GM12878 (cell line): Measurements from ENCODE around the gene NPSR1. TPM values are rescaled to one million over a fixed set of nuclear protein-coding genes. Genes with fewer than 3 reads are reported as not detected.

Experiments
- ATAC-seq: fragments of 200-7000 bp; cut with Tn5 transposase; 3 replicates; pipeline ENCODE4 v1.9.1; 2020; ENCODE audit warnings: mild to moderate bottlenecking, moderate library complexity
- BruUV-seq: library from RNA; stranded (reverse); fragments of 400-500 nt; replicated peaks from 2 replicates; lab custom pipeline; 2021; lab: Mats Ljungman, UMichigan
- CTCF ChIA-PET: fragments of 300-600 bp; sonication (Branson Sonifier 250); formaldehyde crosslinking; extraction: SDS; loops from one replicate; lab custom pipeline; 2021; ENCODE audit warnings: inconsistent platforms; lab: Yijun Ruan, JAX
- POLR2A ChIA-PET: fragments of 350-600 bp; formaldehyde crosslinking; extraction: SDS; loops from one replicate; lab custom pipeline; 2021; ENCODE audit warnings: inconsistent platforms; lab: Charles Lee
- RAD21 ChIA-PET: fragments of 300-600 bp; sonication (Branson Sonifier 250); formaldehyde crosslinking; loops from one replicate; lab custom pipeline; 2023; ENCODE audit warnings: antibody characterized with exemption; ENCODE audit not compliant: unreplicated experiment; lab: Charles Lee
- SMC1A ChIA-PET: fragments of 300-600 bp; sonication (Branson Sonifier 250); formaldehyde crosslinking; loops from one replicate; lab custom pipeline; 2023; ENCODE audit not compliant: unreplicated experiment, uncharacterized antibody; lab: Charles Lee
- DNase-seq: peaks from one replicate; pipeline ENCODE4 v3.0.0-alpha.2; 2011; ENCODE audit warnings: low read depth, low spot score
- FAIRE-seq: peaks from 3 replicates; lab custom pipeline; 2011; peaks lifted over from hg19 to GRCh38; lab: Jason Lieb, UNC
- H2AFZ ChIP-seq: 2 replicates; pipeline ENCODE4 v1.6.0; 2011; ENCODE audit warnings: low read depth, low read length, control low read depth; ENCODE audit not compliant: control insufficient read depth
- H3K27ac ChIP-seq: 2 replicates; pipeline ENCODE4 v1.5.1; 2011; ENCODE audit warnings: control low read depth; ENCODE audit not compliant: control insufficient read depth, insufficient read depth
- H3K27me3 ChIP-seq, 2 experiments: replicated peaks in 1 of 2; 2 replicates each; pipeline versions ENCODE4 v1.6.0 to v1.6.1; 2011; ENCODE audit warnings: low read length in 1 of 2; ENCODE audit not compliant: control insufficient read depth in 2 of 2, insufficient read depth in 2 of 2
- H3K36me3 ChIP-seq, 2 experiments: 2 replicates each; pipeline ENCODE4 v1.5.1; 2011; ENCODE audit warnings: low read length in 1 of 2; ENCODE audit not compliant: control insufficient read depth in 2 of 2, insufficient read depth in 2 of 2
- H3K4me1 ChIP-seq: 2 replicates; pipeline ENCODE4 v1.6.1; 2011; ENCODE audit warnings: mild to moderate bottlenecking, low read length, moderate library complexity, mixed read lengths; ENCODE audit not compliant: control insufficient read depth, insufficient read depth
- H3K4me2 ChIP-seq: 2 replicates; pipeline ENCODE4 v1.6.0; 2011; ENCODE audit warnings: control low read depth; ENCODE audit not compliant: control insufficient read depth, insufficient read depth
- H3K4me3 ChIP-seq: fragments of 200-600 bp; sonication (generic); 2 replicates; pipeline ENCODE4 v1.5.1; 2016
- H3K79me2 ChIP-seq: 2 replicates; pipeline ENCODE4 v1.6.0; 2011; ENCODE audit warnings: low read length; ENCODE audit not compliant: control insufficient read depth, insufficient read depth
- H3K9ac ChIP-seq: 2 replicates; pipeline ENCODE4 v1.8.0; 2011; ENCODE audit warnings: low read length, control low read depth, mixed read lengths; ENCODE audit not compliant: control insufficient read depth, insufficient read depth
- H3K9me3 ChIP-seq: replicated peaks from 3 replicates; pipeline ENCODE4 v1.5.1; 2011; ENCODE audit warnings: mild to moderate bottlenecking, low read length; ENCODE audit not compliant: control insufficient read depth, insufficient read depth
- H4K20me1 ChIP-seq: 2 replicates; pipeline ENCODE4 v1.6.0; 2011; ENCODE audit not compliant: control insufficient read depth, insufficient read depth
- CHD4 ChIP-seq: fragments of 200-600 bp; sonication (generic); IDR thresholded peaks from 2 replicates; pipeline ENCODE4 v1.6.1; 2016; ENCODE audit warnings: mild to moderate bottlenecking
- EZH2 ChIP-seq: IDR thresholded peaks from 2 replicates; pipeline ENCODE4 v1.6.1; 2012; ENCODE audit warnings: low read depth, mild to moderate bottlenecking, control low read depth, inconsistent platforms, low read length, borderline replicate concordance; ENCODE audit not compliant: control insufficient read depth
- MEF2A ChIP-seq: IDR thresholded peaks from 2 replicates; pipeline ENCODE4 v1.6.1; 2011; ENCODE audit warnings: low read depth, mild to moderate bottlenecking, low read length, moderate library complexity; ENCODE audit not compliant: insufficient read depth
- NR2C2 ChIP-seq: IDR thresholded peaks from 2 replicates; pipeline ENCODE4 v1.6.1; 2011; ENCODE audit warnings: borderline replicate concordance, low read depth; ENCODE audit not compliant: control insufficient read depth, insufficient read length
- RCOR1 ChIP-seq: conservative IDR thresholded peaks from 2 replicates; pipeline ENCODE4 v1.6.1; 2012; ENCODE audit warnings: low read depth, low read length, improper control_type of control experiment
- RELB ChIP-seq: fragments of 450-650 bp; IDR thresholded peaks from 2 replicates; pipeline ENCODE4 v1.6.1; 2017; ENCODE audit warnings: low read depth, mild to moderate bottlenecking, moderate library complexity
- ZNF622 ChIP-seq: fragments of 450-650 bp; IDR thresholded peaks from 2 replicates; pipeline ENCODE4 v1.6.1; 2017; ENCODE audit warnings: mild to moderate bottlenecking, inconsistent platforms
- WGBS: methylation state at CpG from one replicate; pipeline ENCODE4 v1.1.6; 2016; ENCODE audit warnings: low lambda C conversion rate; ENCODE audit not compliant: insufficient replicate concordance, insufficient coverage; ENCODE audit errors: missing lambda C conversion rate; 5-methylcytosine and 5-hydroxymethylcytosine counted together
- in situ Hi-C: fragments of 300-500 bp; cut with MboI; formaldehyde crosslinking; loops from 9 replicates; pipeline ENCODE4 v1.14.3; 2018; ENCODE audit warnings: mixed read lengths
- intact Hi-C: fragments of 100-400 bp; cut with micrococcal nuclease; formaldehyde crosslinking; loops from one replicate; pipeline ENCODE4 v1.14.2; 2022; ENCODE audit not compliant: unreplicated experiment
- polyA plus RNA-seq, 11 experiments: library from polyadenylated mRNA; depleted of rRNA in 4 of 11; unstranded in 6 of 11; stranded (reverse) in 5 of 11; fragments of >200 nt; fragmentation: Nextera tagmentation in 4 of 11; fragmentation: Illumina TruSeq in 1 of 11; extraction: Ambion mirVana in 4 of 11; extraction: Trizol in 1 of 11; gene quantifications; 1 replicate in 1 of 11; 2 replicates in 10 of 11; pipeline versions ENCODE4 v1.2.1 to v1.2.3, GENCODE V29; 2011 to 2016; ENCODE audit warnings: inconsistent platforms in 2 of 11, missing spikeins in 2 of 11, low read depth in 1 of 11
- total RNA-seq, 4 experiments: library from RNA; depleted of rRNA in 3 of 4; stranded (reverse); fragments of >200 nt in 3 of 4; fragmentation: Illumina TruSeq in 1 of 4; extraction: Trizol in 1 of 4; gene quantifications; 2 replicates each; pipeline versions ENCODE4 v1.2.1 to v1.2.3, GENCODE V29; 2013 to 2021
- TF ChIP-seq, protein P1 (sequence below): fragments of 450-650 bp; IDR thresholded peaks from 2 replicates; pipeline ENCODE4 v1.6.1; 2018; ENCODE audit warnings: borderline replicate concordance, mild to moderate bottlenecking; ENCODE audit not compliant: partially characterized antibody
- TF ChIP-seq, protein P2 (sequence below): fragments of 450-650 bp; IDR thresholded peaks from 2 replicates; pipeline ENCODE4 v1.6.1; 2017; ENCODE audit warnings: mild to moderate bottlenecking, low read depth, inconsistent platforms; ENCODE audit not compliant: poor library complexity, severe bottlenecking

NPSR1 gene
- total and polyA plus RNA-seq, 10 of the 15 experiments (the other 5 are each of a cell fraction or from before 2014, with no cell fraction given): 0.20 TPM; not detected in 9

DNA sequence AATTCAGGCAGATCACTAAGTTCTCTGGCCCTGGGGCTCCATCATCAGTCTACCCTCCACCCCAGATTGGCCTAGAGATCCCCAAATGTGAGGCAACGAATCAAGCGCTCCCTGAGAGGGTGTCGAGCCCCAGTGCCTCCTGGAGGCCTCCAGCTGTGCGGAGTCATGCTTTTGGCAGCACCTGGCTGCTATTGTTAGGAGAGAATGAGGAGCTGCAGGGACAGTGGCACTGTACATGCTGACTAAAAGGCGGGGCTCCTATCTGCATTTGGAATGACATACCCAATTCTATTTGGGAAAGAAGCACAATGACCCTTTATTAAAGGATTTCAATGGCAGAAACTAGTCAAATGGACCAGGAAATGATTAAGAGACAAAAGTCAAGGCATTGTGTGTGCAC, 217.5 kb downstream of the NPSR1 start:
- POLR2A ChIA-PET: no interaction called here

More for the DNA sequence above, 217.5 kb downstream of the NPSR1 start:
- RAD21 ChIA-PET: no interaction called here
- intact Hi-C loops: no loop called here
- ATAC-seq (no peak), FAIRE-seq (no peak), DNase-seq (no peak)
- no peaks in the 10 kb centered on the region for H3K36me3 ChIP-seq
- SMC1A ChIA-PET: no interaction called here
- no TSS peak for BruUV-seq
- no peak overlapping the region for H2AFZ ChIP-seq
- no peaks in the 10 kb centered on the region for H3K27me3 ChIP-seq
- CTCF ChIA-PET: no interaction called here
- H3K4me2 ChIP-seq: no peak overlapping the region
- H4K20me1 ChIP-seq: no peaks in the 10 kb centered on the region
- no peaks in the 10 kb centered on the region for H3K9me3 ChIP-seq
- no peak overlapping the region for H3K27ac ChIP-seq
- H3K79me2 ChIP-seq: no peaks in the 10 kb centered on the region
- no peaks in the 10 kb centered on the region for H3K4me1 ChIP-seq
- in situ Hi-C loops: no loop called here
- 20% methylated on average over 5 of the region's 5 CpGs for WGBS
- TF ChIP-seq, protein P1, sequence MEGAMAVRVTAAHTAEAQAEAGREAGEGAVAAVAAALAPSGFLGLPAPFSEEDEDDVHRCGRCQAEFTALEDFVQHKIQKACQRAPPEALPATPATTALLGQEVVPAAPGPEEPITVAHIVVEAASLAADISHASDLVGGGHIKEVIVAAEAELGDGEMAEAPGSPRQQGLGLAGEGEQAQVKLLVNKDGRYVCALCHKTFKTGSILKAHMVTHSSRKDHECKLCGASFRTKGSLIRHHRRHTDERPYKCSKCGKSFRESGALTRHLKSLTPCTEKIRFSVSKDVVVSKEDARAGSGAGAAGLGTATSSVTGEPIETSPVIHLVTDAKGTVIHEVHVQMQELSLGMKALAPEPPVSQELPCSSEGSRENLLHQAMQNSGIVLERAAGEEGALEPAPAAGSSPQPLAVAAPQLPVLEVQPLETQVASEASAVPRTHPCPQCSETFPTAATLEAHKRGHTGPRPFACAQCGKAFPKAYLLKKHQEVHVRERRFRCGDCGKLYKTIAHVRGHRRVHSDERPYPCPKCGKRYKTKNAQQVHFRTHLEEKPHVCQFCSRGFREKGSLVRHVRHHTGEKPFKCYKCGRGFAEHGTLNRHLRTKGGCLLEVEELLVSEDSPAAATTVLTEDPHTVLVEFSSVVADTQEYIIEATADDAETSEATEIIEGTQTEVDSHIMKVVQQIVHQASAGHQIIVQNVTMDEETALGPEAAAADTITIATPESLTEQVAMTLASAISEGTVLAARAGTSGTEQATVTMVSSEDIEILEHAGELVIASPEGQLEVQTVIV: no peak
- no peak for TF ChIP-seq RCOR1
- no peak for TF ChIP-seq NR2C2
- TF ChIP-seq CHD4: no peak
- TF ChIP-seq, protein P2, sequence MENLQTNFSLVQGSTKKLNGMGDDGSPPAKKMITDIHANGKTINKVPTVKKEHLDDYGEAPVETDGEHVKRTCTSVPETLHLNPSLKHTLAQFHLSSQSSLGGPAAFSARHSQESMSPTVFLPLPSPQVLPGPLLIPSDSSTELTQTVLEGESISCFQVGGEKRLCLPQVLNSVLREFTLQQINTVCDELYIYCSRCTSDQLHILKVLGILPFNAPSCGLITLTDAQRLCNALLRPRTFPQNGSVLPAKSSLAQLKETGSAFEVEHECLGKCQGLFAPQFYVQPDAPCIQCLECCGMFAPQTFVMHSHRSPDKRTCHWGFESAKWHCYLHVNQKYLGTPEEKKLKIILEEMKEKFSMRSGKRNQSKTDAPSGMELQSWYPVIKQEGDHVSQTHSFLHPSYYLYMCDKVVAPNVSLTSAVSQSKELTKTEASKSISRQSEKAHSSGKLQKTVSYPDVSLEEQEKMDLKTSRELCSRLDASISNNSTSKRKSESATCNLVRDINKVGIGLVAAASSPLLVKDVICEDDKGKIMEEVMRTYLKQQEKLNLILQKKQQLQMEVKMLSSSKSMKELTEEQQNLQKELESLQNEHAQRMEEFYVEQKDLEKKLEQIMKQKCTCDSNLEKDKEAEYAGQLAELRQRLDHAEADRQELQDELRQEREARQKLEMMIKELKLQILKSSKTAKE: no peak
- TF ChIP-seq ZNF622: no peak
- TF ChIP-seq MEF2A: no peak
- no peak for TF ChIP-seq EZH2
- no peak for TF ChIP-seq RELB
- H3K9ac ChIP-seq: no peak overlapping the region
- no peak overlapping the region for H3K4me3 ChIP-seq
